Hepatocyte (in vitro differentiated cells): ENCODE measurements around the gene TBX10.

Experiments used
- CTCF ChIP-seq: fragments of 200-600 bp; sonication (generic); IDR thresholded peaks from 2 replicates; pipeline ENCODE4 v1.5.1; 2016; ENCODE audit warnings: antibody characterized with exemption, mild to moderate bottlenecking; ENCODE audit not compliant: poor library complexity
- EZH2phosphoT487 ChIP-seq: fragments of 200-600 bp; sonication (generic); IDR thresholded peaks from one replicate; pipeline ENCODE4 v1.6.1; 2018; ENCODE audit warnings: antibody characterized with exemption, mild to moderate bottlenecking, low read depth, moderate library complexity; ENCODE audit not compliant: unreplicated experiment, severe bottlenecking

DNA sequence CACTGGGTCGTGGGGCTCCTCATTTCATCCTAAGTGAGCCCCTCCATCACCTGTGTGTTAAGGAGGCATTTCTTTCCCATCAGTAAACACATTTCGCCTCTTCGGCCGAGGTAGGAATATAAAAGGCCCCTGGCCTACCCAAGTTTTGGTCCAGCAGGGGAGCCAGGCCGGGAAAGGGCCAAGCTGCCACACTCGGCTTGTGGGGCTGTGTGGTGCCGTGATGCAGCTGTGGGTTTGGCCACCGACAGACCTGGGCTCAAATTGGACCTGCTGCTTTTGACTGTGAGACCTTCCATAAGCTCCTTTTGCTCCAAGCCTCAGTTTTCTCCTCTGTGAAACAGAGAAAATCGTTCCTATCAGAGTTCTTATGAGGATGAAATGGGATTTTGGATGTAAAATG, 32.1 kb downstream of the TBX10 start:
- TF ChIP-seq CTCF (no peak), EZH2phosphoT487 (no peak)
